Fibroblast of villous mesenchyme (primary cell): Measurements from ENCODE around the gene ENTR1. TPM values are rescaled to one million over a fixed set of nuclear protein-coding genes. Genes with fewer than 3 reads are reported as not detected.

Experiments
- DNase-seq: peaks from one replicate; pipeline ENCODE4 v3.0.0-alpha.2; 2010; ENCODE audit warnings: low read depth
- H3K4me3 ChIP-seq: 2 replicates; pipeline ENCODE4 v1.5.1; 2011; ENCODE audit warnings: low read depth, mild to moderate bottlenecking, low read length
- total RNA-seq: library from RNA; depleted of rRNA; stranded (reverse); fragments of >200 nt; gene quantifications from 2 replicates; pipeline ENCODE4 v1.2.3, GENCODE V29; 2012
- TF ChIP-seq, protein P1 (sequence below): IDR thresholded peaks from 2 replicates; pipeline ENCODE4 v1.5.1; 2012; ENCODE audit warnings: low read depth, mild to moderate bottlenecking, low read length; ENCODE audit not compliant: insufficient read depth

ENTR1 gene
- total RNA-seq, 1 donor, result 34.5 TPM

DNA sequence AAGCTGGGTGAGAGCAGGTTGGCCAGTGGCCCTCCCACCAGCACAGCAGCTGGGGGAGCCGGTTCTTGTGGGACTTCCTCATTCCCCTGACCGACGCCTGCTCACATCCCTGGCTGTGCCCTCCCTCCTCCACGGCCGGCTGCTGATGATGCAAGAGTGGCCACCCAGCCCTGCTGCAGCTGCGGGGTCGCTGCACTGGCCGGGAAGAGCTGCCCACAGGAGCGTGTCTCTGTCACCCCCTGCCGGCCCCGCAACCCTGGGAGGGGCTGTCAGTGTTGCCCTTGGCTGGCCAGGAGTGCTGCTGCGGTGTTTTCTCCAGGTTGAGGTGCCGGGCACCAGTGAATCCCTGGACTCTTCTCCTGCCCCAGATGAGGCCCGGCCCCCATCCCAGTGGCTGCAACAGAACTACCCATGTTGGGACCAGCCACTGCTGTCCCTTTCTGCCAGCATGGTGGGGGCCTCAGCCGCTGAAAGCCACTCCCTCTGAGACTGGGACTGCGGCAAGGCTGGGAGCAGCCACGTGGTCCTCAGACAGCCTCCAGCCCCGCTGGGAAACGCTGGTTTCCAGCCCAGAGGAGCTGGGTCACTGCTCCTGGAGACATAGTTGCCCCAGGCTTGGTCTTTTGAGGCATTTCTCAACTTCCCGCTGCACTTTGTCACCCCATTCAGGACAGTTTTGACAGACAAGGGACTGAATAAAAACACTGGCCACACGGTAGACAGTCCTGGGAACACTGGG, 37.7 kb downstream of the ENTR1 start:
- TF ChIP-seq, protein P1, sequence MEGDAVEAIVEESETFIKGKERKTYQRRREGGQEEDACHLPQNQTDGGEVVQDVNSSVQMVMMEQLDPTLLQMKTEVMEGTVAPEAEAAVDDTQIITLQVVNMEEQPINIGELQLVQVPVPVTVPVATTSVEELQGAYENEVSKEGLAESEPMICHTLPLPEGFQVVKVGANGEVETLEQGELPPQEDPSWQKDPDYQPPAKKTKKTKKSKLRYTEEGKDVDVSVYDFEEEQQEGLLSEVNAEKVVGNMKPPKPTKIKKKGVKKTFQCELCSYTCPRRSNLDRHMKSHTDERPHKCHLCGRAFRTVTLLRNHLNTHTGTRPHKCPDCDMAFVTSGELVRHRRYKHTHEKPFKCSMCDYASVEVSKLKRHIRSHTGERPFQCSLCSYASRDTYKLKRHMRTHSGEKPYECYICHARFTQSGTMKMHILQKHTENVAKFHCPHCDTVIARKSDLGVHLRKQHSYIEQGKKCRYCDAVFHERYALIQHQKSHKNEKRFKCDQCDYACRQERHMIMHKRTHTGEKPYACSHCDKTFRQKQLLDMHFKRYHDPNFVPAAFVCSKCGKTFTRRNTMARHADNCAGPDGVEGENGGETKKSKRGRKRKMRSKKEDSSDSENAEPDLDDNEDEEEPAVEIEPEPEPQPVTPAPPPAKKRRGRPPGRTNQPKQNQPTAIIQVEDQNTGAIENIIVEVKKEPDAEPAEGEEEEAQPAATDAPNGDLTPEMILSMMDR, result peak; percentile 50
- peak; percentile 90 for DNase-seq
- H3K4me3 ChIP-seq, result peak overlapping the region; percentile 39

DNA sequence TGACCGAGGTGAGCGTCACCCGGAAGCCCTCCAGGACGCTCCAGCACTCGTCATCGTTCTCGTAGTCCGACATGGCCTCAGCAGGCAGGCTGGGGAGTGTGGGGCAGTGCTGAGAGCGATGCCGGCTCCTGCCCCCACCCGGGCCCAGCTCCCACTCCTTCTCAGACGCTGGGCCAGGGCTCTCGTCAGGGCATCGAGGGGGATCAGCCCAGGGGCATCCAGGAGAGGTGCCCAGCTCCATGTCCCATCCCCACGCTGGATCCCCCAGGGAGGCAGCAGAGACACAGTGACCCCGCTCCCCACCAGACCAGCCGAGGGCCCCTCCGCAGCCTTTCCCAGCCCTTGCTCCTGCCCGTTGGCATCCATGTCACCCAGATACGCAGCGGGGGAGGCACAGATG, 38.4 kb downstream of the ENTR1 start:
- TF ChIP-seq, protein P1, result no peak
- no peak for DNase-seq
- no peak overlapping the region for H3K4me3 ChIP-seq

DNA sequence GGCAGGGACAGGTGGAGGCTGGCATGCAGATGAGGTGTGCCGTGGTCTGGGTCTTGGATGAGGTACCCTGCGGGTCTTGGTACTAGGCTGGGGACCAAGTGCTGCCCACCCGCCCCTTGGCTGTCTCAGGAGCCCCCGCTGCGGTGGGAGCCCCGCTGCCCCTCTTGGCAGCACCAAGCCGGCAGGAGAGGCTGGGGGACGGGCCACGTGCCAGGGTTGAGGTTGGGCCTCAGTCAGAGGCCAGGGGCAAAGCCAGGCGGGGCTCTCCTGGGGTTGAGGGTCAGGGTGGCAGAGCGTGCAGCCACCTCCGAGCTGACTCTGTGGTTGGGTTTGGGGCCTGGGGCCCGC, 38.9 kb downstream of the ENTR1 start:
- TF ChIP-seq, protein P1, result no peak
- no peak for DNase-seq
- H3K4me3 ChIP-seq, result no peak overlapping the region

DNA sequence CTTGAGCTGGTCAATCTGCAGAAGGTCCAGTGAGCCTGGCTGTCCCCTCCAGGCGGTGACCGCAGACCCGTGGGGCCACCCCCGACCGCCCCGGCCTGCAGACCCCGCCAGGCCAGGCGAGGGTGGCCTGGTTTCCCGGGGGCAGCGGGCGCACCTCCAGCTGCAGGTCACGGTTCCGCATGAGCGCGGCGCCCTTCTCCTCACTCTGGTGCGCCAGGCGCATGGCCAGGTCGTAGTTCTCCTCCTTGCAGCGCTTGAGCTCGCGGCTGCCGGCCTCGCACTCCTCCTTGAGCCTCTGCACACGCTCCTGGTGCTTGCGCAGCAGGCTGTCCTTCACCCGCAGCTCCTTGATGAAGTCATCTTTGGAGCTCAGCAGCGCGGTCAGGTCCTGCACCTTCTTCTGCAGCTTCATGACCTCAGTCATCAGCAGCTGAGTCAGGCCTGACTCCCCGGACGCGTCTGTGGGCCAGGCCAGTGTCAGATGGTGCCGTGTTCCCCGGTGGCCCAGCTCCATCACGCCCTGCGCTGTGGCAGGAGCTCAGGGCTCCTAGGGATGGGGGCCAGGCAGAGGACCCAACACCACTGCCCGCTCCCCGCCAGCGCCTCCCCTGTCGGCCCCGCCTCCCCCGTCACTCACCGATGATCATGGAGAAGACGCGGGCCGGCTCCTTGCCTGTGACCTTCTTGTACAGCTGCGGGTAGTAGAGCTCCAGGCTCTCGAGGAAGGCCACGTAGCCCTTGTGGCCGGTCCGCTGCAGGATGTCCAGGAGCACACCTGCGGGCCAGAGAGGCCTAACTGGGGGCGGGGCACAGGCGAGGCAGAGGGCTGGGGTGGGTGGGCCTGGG, 39.5 kb downstream of the ENTR1 start:
- TF ChIP-seq, protein P1, result no peak
- H3K4me3 ChIP-seq, result no peak overlapping the region
- no peak for DNase-seq

DNA sequence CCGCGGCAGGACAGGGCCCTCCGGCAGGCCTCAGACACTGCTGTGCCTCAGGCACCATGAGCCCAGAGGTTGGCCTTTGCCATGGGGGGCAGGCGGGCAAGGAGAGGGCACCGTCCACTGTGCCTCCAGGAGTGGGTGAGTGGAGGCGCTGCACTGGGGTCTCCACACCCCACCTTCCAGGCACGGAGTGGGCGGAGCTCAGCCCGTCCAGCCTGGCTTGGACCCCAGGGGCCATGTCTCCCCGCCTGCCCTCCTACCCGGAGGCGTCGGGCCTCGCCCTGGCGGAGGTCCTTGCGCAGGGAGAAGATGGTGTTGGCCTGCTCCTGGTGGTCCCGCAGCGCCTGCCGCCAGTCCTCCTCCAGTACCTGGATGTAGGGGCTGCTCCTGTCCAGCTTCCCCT, 40.4 kb downstream of the ENTR1 start:
- TF ChIP-seq, protein P1, result no peak
- no peak overlapping the region for H3K4me3 ChIP-seq
- DNase-seq, result no peak

DNA sequence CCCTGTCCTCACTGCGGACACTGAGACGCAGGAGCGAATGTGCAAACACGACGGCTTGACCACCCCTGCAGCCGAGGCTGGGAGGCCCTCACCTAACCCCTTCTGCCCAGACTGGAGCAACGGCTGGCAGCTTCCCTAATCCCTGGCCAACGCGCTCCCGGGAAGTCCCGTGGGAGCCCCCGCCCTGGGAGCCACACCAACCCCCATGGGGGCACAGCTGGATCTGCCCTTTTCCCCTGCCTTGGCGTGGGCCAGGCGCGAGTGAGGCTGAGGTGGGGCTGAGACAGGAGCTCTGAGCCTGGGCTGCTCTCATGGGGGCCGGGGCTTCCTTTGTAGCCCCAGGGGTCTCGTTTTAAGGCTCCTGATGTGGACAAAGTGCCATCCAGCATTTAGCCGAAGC, 42.2 kb downstream of the ENTR1 start:
- TF ChIP-seq, protein P1, result no peak
- no peak overlapping the region for H3K4me3 ChIP-seq
- no peak for DNase-seq
